HL-60 (cell line): ENCODE data around the gene ZNF320.

Experiments used
- DNase-seq, 2 experiments: peaks; one replicate each; pipeline ENCODE4 v3.0.0-alpha.2; 2010 to 2020; ENCODE audit warnings: low read depth in 1 of 2, low spot score in 1 of 2
- H3K27ac ChIP-seq: fragments of 250-450 bp; sonication (Bioruptor Pico); replicated peaks from 2 replicates; pipeline ENCODE4 v1.5.1; 2020; ENCODE audit warnings: mild to moderate bottlenecking, moderate library complexity
- H3K27me3 ChIP-seq: fragments of 250-450 bp; sonication (Bioruptor Pico); 2 replicates; pipeline ENCODE4 v1.5.1; 2021; ENCODE audit warnings: mild to moderate bottlenecking, moderate library complexity; ENCODE audit not compliant: insufficient read depth, poor library complexity, severe bottlenecking
- H3K4me3 ChIP-seq: replicated peaks from 2 replicates; pipeline ENCODE4 v1.5.1; 2011; ENCODE audit warnings: mild to moderate bottlenecking, control low read depth, low read length; ENCODE audit not compliant: insufficient read depth
- CTCF ChIP-seq: IDR thresholded peaks from one replicate; pipeline ENCODE4 v1.5.1; 2011; ENCODE audit warnings: low read length, control low read depth, inconsistent platforms; ENCODE audit not compliant: insufficient read depth
- GABPA ChIP-seq: IDR thresholded peaks from 2 replicates; pipeline ENCODE4 v1.6.1; 2012; ENCODE audit warnings: low read depth
- POLR2AphosphoS5 ChIP-seq: IDR thresholded peaks from 2 replicates; pipeline ENCODE4 v1.6.1; 2012; ENCODE audit warnings: low read depth
- REST ChIP-seq: IDR thresholded peaks from 2 replicates; pipeline ENCODE4 v1.6.1; 2012; ENCODE audit warnings: low read depth; ENCODE audit not compliant: insufficient replicate concordance
- SPI1 ChIP-seq: IDR thresholded peaks from 2 replicates; pipeline ENCODE4 v1.6.1; 2012; ENCODE audit warnings: low read depth, mild to moderate bottlenecking, borderline replicate concordance

Gene ZNF320

DNA sequence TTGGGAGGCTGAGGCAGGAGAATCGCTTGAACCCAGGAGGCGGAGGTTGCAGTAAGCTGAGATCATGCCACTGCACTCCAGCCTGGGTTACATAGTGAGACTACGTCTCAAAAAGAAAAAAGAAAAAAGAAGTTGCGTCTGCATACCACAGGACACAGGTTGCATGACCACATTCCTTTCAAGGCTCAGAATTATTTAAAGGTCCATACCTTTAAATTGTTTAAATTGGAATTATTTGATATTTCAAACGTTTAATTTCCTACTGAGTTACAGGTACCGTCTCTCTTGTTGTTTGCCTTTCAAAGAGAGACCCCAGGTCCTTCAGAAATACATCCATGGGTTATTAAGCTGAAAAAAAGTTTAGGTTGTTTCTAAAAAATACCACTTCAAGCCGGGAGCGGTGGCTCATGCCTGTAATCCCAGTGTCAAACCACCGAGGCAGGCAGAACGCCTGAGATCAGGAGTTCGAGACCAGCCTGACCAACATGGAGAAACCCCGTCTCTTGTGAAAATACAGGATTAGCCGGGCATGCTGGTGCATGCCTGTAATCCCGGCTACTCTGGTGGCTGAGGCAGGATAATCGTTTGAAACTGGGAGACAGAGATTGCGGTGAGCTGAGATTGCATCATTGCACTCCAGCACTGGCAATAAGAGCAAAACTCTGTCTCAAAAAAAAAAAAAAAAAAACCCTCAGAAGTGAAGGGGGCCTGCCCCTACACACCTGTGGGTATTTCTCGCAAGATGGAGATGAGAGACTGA lies 46.6 kb upstream of the ZNF320 start:
- H3K27ac ChIP-seq = no peak overlapping the region
- no peaks in the 10 kb centered on the region for H3K27me3 ChIP-seq
- DNase-seq = no peak
- H3K4me3 ChIP-seq = no peak overlapping the region
- no peak for TF ChIP-seq GABPA
- TF ChIP-seq REST = no peak
- no peak for TF ChIP-seq SPI1
- no peak for TF ChIP-seq CTCF
- TF ChIP-seq POLR2AphosphoS5 = no peak

- no peaks in the 10 kb centered on the region for H3K27me3 ChIP-seq
- H3K27ac ChIP-seq = no peak overlapping the region
- no peak for DNase-seq
- TF ChIP-seq REST = no peak
- TF ChIP-seq CTCF = no peak
- TF ChIP-seq POLR2AphosphoS5 = no peak
- H3K4me3 ChIP-seq = peak overlapping the region; percentile 65
These were observed 45.9 kb upstream of the ZNF320 start for GRCh38 chr19:52943134-52943883.

DNA sequence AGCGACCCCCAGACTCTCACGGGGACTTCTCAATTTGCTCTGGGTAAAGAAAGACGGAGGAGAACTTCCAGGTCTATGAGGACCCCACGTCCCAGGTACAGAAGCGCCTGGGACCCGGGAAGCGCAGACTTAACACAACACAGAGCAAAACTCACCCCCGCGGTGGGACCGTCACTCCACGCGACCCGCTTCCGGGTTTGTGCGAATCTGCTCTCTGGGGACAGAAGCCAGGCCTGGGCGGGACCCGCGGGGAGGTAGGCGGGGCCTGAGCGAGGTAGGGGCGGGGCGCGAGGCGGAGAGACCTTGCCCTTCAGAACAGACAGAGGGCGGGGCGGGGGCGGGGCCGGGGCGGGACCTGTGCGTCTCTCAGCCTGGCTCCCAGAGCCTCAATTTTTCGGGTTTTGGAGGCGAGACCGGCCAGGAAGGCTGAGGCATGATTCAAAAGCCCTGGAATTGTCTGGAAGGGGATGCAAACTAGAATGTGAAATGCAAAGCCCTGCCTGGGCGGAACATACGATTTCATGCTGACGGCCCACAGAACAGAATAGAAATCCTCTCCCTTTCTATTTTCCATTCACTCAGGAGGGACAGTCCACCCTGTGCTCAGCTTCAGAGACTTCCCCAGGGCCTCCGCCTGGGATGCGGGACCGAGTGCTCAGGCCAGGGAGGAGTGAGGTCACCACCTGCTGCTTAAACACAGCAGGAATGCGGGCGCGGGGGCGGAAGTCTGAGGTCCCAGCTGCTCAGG lies 45.1 kb upstream of the ZNF320 start:
- TF ChIP-seq CTCF (no peak), POLR2AphosphoS5 (peak; percentile 78), GABPA (no peak), SPI1 (no peak), REST (no peak)
- H3K4me3 ChIP-seq = peak overlapping the region; percentile 65
- peak; percentile 78 to 93 for DNase-seq
- no peaks in the 10 kb centered on the region for H3K27me3 ChIP-seq
- peak overlapping the region; percentile 92 for H3K27ac ChIP-seq
